T-helper 9 cell (primary cell): ENCODE data around the gene MPI.
A peak's percentile ranks its signal among the peaks of the same experiment; 100 is the strongest.

Experiments used
- DNase-seq: peaks from one replicate; pipeline ENCODE4 v3.0.0-alpha.2; 2020

Gene MPI

DNA sequence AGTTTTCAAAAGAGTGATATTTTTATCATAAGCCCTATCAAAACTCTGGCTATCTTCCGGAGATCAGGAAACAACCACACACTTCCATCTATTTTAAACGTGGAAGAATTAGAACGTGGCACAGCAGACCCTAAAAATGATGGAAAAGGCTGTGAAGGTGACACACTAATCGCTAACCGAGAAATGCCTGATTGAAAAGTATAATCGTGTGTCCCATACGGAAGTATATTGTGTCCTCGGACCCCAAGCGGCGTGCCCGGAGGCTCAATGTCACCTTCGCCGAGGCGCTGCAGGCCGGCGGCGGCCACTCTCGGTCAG lies 47.4 kb downstream of the MPI start:
- no peak for DNase-seq

DNA sequence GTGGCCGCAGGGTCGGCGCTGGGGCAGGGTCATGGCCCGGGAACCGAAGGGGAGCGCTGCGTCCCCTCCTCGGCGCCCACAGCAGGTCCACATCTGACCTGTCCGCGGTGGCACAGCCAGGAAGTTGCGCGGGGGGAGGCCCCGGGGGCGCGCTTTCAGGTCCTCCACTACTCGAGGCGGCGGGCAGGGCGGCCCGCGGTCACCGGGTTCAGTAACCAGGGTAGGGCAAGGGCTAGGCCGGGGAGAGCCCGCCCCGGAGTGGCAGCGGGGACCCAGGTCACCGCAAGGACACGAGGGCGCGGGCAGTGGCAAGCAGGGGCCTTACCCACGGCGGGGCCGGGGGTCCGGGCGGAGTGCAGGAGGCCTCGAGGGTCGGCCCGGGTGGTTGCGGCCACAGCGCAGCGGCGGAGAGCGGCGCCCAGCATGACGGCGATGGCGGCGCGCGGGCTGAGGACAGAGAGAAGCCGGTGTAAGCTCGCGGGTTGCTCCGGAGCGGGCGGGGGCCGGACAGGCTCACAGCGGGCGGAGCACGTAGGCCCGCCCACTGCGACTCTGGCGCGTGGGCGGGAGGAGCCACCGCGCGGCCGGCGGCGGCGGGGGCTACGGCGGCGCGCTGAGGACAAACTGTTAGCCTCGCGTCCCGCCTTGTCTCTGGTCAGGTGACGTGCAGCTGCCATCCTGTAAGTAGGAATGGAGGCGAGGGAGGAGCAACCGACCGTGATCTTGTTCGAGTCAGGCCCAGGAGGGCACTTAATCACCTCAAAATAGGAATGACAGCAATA lies 47.9 kb downstream of the MPI start, which contains the start of gene COX5A:
Gene COX5A, minus strand, starts transcription at position 484 of the 782 bp plus-strand sequence. Its CDS starts 59 bp downstream, at position 425.
- peak; percentile 83 for DNase-seq

DNA sequence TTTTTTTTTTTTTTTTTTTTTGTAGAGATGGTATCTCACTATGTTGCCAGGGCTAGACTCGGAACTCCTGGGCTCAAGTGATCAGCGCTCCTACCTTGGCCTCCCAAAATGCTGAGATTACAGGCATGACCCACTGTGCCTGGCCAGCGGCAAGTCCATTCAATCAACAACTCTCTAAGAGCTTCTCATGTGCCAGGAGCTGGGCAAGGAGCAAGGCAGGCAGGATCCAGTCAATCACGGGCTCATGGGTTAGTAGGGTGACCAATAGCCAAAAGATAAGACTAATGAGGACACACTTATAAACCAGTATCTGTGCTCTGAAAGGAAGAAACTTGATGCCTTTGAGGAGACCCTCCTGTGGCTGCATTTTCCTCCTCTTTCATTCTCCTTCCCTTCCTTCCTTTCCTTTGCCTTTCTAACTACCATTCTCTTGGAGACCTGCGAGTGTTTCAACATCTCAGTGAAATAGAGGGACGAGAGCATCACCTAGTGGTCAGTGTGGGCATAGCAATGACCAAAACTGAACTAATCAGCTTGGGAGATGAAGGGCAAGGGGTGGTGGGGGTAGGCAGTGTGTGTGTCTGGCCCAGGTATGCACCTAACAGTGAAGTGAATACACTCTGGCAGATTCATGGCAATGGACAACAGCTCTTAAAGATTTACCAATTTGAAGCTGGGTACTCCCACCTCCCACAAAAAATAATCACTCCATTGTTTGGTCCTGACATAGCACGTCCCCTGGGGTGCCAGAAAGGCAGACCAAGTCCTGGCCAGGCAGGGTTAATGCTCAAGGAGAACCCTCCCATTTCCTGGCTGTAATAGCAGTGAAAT lies 60.5 kb downstream of the MPI start:
- DNase-seq = peak; percentile 72

DNA sequence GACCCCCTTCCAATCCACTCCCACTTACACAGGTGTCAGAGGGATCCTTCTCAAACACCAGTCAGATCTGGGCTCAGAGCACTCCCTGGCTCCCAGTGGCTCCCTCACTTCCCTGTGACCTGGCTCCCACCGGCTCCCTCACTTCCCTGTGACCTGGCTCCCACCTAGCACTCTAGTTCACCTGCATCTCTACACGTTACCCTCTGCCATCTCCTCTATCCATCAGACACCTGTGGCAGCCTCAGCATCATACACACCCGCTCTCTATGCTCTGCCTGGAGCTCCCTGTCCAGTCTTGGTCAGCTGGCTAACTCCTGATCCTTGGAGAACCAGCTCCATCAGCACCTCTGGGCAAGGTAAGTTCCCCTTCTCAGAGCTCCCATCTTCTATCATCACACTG lies 61.2 kb downstream of the MPI start:
- DNase-seq = no peak
